Upper lobe of left lung (tissue), 4 donors: ENCODE data around the gene PKMYT1.

ENCODE experiments used
- CTCF ChIP-seq, 6 experiments: fragments of 450-650 bp in 4 of 6; fragments of 200-600 bp in 2 of 6; sonication (generic) in 2 of 6; IDR thresholded peaks; one replicate each; pipeline ENCODE4 v1.5.1; 2016 to 2019; ENCODE audit warnings: antibody characterized with exemption in 6 of 6
- POLR2A ChIP-seq, 4 donors: fragments of 450-650 bp; IDR thresholded peaks; one replicate each; pipeline ENCODE4 v1.5.1; 2016 to 2017; ENCODE audit warnings: antibody characterized with exemption in 4 of 4, mild to moderate bottlenecking in 2 of 4
- POLR2AphosphoS5 ChIP-seq, 2 donors: sonication (generic); formaldehyde crosslinking; IDR thresholded peaks; one replicate each; pipeline ENCODE4 v1.5.1; 2017; ENCODE audit warnings: antibody characterized with exemption in 2 of 2

DNA sequence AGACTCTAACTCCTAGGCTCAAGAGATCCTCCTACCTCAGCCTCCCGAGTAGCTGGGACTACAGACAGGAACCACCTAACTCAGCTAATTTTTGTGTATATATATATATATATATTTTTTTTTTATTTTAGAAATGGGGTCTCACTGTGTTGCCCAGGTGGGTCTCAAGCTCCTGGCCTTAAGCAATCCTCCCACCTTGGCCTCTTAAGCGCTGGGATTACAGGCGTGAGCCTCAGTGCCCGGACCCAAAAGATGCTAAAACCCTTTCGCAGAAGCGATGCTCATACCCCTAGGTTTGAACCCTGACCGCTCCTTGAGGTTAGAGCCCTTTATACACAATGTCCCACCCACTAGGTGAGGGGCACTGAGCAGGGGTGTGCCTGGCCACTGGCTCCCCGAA is 30.3 kb upstream of the PKMYT1 start:
- TF ChIP-seq POLR2AphosphoS5 (IDR thresholded peaks at IDR 0.05) (no peak), CTCF (IDR thresholded peaks at IDR 0.05) (no peak), POLR2A (IDR thresholded peaks at IDR 0.05) (no peak)
